ENCODE data around the gene ELMOD3.
A peak's percentile ranks its signal among the peaks of the same experiment; 100 is the strongest.

Gene ELMOD3

DNA sequence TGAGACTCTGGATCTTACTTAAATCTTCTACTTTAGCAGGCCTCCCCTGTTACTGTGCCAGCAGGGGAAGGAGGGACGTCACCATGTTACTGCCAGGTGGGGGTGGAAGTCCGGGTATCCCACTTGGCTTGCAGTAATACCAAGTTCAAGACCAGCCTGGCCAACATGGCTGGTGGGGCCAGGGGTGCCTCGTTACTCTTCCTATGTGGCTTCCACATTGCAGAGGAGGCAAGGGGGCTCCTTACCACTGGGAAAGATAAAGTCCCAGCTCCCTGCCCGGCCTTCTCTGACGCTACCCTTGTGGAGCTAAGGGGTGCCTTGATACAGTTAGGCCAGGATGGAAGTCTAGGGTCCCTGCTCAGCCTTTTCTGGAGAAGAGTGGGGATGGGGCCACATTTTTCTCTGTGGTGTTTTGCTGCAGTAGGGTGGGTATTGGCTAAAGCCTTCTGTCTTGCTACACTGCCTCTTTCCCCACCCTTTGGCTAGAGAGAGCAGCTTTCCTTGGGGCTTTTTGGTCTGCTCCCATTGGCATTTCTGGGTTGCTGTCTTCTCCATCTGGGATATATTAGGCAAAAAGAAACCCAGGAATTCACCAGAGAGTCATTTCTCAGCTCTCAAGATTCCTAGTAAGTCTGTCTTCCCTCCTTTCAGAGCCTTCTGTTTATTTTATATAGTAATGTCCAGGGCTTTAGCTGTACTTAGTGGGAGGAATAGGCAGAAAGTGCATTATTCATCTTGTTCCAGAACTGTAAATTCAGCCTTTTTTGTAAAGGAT, 21.9 kb downstream of the ELMOD3 start:
- DNase-seq (ENCODE audit: low read depth): peak; percentile 70

- DNase-seq (ENCODE audit: low read depth): no peak
Observed at GRCh38 chr2:85377083-85377482, 22.5 kb downstream of the ELMOD3 start.

DNA sequence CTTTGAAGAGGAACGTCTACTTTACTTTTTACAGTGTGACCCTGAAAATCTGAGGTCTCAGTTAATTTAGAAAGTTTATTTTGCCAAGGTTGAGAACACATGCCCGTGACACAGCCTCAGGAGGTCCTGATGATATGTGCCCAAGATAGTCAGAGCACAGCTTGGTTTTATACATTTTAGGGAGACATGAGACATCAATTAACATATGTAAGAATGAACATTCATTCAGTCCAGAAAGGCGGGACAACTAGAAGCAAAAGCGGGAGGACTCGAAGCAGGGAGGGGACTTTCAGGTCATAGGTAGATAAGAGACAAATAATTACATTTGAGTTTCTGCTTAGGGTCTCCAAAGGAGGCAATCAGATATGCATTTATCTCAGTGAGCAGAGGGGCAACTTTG, 23.7 kb downstream of the ELMOD3 start:
- no peak for DNase-seq (ENCODE audit: low read depth)

DNA sequence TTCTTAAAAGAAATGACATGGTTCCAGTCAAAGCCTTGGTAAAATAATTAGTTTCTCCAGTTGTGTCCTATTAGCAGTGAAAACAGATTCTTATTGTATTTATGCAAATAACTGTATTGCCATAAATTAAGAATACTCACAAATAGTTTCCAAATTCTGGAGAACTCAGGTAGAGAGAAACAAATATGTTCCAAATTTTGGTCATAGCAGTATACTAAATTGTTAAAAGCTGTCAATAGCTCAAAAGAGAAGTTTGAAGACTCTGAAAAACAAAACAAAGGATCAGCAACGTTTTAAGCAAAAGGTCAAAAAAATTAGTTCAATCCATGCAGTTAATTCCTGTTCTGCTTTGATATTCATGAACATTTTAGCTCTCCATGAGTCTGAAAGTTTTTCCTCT, 25.5 kb downstream of the ELMOD3 start:
- DNase-seq (ENCODE audit: low read depth): no peak

DNA sequence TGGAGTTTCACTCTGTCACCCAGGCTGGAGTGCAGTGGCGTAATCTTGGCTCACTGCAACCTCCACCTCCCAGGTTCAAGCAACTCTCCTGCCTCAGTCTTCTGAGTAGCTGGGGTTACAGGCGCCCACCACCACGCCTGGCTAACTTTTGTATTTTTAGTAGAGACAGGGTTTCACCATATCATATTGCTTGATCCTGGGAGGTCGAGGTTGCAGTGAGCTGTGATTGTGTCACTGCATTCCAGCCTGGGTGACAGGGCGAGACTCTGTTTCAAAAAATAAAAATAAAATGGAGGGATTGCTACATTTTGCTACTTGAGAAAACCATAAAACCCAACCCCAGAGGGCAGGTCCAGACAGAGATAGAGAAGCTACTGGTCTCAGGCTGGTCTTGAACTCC, 28.6 kb downstream of the ELMOD3 start:
- DNase-seq (ENCODE audit: low read depth): peak; percentile 50

GRCh38 chr2:85383850-85384249, 29.3 kb downstream of the ELMOD3 start:
- DNase-seq (ENCODE audit: low read depth): no peak

GRCh38 chr2:85385746-85386145, 31.2 kb downstream of the ELMOD3 start:
- DNase-seq (ENCODE audit: low read depth): no peak

DNA sequence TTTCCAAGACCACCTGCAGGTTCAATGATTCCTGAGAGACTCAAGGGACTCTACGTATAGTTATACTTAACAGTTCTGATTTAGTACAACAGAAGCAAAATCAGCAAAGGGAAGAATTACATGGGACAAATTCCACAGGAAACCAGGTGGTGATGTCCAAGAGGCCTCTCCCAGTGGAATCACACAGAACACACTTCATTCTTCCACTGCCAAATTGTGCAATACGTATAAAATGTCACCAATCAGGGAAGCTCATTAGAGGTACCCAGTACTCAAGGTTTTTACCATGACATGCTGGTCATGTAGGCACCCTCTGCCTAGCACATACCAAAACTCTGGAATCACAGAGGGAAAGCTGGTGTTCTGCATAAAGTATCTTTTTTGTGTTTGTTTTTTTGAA, 33.2 kb downstream of the ELMOD3 start:
- DNase-seq (ENCODE audit: low read depth): no peak

DNA sequence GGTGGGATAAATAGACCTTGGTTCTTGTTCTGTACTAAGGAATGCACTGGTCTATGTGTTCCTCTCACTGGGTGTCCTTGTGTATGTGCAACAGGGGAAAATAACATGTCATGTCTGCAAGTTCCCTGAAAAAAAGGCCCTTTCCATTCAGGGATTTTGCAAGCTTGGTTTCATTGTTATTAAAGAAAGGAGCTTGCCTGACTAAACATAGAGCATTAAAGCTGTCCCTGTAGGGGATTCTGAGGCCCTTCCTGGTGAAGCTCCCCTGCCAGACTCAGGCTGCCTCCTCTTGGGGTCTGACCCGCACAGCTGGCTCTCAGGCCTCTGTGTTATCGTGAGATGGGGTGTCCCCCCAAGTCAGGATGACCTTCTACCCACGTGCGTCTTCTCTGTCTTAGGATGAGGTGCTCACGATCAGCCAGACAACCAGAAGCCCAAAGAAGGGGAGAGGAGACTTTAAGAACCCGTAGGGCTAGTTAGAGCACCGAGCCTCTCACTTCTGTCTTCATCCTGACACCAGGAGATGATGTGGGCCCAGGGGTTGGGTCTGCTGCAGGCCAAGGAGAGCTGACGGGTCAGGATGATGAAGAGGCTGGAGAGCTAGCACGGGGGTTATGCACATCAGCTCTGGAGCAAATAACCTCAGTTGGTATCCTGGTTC, 34.4 kb downstream of the ELMOD3 start:
- DNase-seq (ENCODE audit: low read depth): no peak

DNA sequence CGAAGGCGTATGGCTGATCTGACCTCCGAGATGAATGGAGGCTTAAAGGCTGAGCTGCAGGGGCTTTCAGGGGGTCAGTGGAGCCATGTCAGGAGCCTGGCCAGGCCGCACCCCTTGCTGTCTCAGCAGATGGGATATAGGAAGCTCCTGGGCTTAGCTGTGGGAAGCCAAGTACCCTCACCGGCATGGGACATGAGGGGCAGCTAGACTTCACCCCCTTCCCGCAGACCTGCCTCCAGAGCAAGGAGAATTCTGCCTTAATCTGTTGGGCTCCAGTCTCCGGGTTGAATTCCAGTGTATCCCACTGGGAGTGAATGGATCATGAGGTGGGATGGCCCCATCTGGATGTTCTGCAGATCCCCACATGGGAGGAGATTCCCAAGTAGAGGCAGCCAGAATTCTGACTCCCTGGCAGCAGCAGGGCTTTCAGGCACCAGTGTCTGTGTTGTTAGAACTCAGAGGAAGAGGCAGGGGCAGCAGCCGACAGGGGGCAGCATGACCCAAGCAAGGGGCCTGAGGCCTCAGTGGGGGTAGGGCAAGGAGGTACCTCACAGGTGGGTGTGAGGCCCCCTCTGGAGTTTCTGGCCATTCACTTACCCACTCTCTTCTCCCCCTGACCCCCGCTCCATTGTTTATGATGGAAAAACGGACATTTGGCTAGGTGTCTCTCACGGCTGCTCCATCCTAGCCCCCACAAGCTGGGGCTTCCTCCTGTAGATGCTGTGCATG, 36.5 kb downstream of the ELMOD3 start:
- peak; percentile 48 for DNase-seq (ENCODE audit: low read depth)

- DNase-seq (ENCODE audit: low read depth): peak; percentile 45
Observed at GRCh38 chr2:85393836-85394235, 39.3 kb downstream of the ELMOD3 start.

DNA sequence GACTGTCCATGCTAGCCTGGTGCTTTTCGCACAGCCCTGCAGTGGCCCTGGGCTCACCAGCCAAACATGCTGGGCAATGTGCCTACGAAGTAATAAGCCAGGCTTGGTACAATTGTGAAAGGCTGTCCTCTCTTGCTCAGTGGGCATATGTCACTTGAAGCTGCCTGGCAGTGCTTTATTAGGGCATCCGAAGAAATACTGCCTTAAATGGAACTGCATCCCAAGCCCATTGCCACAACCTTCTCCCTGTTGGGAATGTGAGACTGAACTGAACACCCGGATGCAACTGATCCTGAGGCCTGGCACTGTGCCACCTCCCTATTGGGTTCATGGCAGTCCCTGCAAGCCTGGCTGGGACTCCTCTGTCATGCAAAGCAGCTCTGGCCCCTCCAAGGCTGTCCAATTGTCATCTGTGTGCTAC, 39.7 kb downstream of the ELMOD3 start:
- peak; percentile 15 for DNase-seq (ENCODE audit: low read depth)

- no peak for DNase-seq (ENCODE audit: low read depth)
Observed at GRCh38 chr2:85394976-85395375, 40.4 kb downstream of the ELMOD3 start.

- DNase-seq (ENCODE audit: low read depth): no peak
Observed at GRCh38 chr2:85395912-85396475, 41.4 kb downstream of the ELMOD3 start.

DNA sequence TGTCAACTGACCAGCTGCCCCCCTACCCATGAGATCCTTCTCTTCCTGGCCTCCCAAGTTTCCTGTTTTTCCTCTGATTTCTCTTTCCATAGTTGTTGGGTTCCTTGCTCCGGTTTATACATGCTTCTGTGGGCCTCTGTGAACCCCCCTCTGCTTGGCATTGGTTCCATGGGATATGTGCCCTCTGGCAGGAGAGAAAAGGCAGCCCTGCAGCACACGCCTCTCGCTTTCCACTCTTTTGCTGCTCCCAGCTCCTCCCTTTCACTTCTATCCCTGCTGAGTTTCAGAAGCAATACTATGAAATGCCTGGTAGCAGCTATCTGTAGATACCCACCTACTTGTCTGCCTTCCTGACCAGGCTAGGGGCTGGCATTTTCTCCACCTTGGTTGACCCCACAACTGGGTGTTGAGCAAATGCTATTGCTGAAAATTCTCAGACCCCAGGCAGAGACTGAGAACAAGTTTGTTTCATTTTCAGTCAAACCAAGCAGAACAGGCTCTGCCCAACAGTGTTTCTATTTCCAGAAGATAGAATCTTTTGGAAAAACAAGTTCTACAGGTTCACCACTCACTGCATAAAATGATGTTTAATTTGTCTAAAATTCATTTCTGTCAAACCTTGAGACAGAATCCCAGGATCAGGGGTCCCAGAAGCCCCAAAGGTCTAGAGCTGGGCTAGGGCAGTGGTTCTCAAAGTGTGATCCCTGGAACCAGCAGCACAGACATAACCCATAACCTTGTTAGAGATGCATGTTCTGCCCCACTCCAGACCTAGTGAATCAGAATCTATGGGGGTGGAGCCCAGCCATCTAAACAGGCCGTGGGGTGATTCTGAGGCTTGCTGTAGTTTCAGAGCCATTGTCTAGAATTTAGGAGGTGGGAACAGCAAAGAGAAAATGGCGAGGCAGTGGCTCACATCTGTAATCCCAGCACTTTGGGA, 42.2 kb downstream of the ELMOD3 start:
- DNase-seq (ENCODE audit: low read depth): no peak

DNA sequence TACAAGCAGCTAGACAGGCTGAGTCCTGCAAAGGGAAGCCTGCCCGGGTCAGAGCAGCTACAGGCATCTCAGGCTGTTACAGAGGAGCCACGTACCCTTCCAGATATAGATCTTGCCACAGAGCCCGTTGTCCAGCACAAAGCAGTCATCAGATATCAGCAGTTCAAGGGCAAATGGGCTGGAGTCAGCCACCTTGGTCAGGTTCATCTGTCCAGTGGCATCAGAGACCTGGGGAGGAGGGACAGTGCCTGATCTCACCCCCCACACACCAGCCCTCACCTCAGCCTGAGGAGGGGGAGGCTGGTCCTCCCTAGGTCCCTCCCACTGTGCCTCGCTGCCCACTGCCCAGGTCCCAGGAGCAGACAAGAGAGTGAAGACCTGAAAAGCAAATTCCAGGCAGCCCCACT, 43.4 kb downstream of the ELMOD3 start:
- DNase-seq (ENCODE audit: low read depth): no peak

DNA sequence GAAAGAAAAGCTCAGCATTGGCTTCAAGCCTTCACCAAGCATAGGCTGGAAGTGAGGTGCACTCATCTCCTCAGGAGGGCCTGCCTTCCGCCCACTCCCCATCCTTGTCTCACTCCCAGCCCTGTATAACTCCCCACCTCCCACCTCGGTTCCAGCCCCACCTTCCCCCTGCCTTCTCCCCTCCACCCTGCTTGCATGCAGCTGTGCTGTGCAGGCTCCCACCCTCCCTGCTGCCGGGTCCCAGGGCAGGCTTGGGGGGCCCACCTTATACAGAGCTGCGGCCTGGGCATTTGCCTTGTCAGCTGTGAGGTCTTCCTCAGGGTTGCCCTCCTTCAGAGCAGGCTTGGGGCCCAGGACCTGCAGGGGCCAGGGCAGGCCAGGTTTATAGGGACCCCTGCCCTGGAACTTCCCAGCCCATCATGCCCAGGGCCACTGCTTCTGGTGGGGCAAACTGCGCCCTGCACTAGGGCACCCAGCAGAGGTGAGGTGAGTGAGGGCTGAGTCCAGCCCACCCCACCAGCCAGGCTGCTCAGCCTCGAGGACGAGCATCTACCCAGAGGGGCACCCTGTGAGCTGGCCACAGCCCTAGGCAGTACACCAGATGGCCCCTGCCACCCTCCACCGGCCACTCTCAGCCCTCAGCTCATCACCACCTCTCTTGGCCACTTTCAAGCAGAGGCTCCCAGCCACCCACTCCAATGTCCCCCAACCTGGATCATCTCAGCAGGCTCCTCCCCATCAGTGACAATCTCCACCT, 44.0 kb downstream of the ELMOD3 start:
- no peak for DNase-seq (ENCODE audit: low read depth)

DNA sequence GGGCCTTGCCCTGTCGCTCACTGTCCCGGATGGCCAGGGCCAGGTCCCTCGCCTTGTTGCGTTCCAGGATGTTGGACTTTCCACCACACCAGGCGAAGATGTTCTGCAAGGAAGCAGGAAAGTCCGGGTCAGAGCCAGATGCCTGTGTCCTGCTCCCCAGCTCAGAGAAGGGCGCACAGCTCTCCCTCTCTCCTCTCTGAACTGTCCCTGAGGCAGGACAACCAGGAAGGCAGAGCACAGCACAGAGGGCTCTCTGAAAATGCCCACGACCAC, 44.5 kb downstream of the ELMOD3 start:
- DNase-seq (ENCODE audit: low read depth): no peak

- no peak for DNase-seq (ENCODE audit: low read depth)
Observed at GRCh38 chr2:85400023-85400422, 45.5 kb downstream of the ELMOD3 start.

- DNase-seq (ENCODE audit: low read depth): no peak
Observed at GRCh38 chr2:85400541-85401463, 46.2 kb downstream of the ELMOD3 start.

Data from EH (cell line).